K562 (cell line): Measurements from ENCODE around the gene NDST3. TPM values are rescaled to one million over a fixed set of nuclear protein-coding genes. Genes with fewer than 3 reads are reported as not detected.
A peak's percentile ranks its signal among the peaks of the same experiment; 100 is the strongest.

Experiments
- E4F1 ChIP-seq: fragments of 250-450 bp; sonication (Bioruptor Pico); IDR thresholded peaks from 2 replicates; pipeline ENCODE4 v1.5.0; 2021; ENCODE audit warnings: mild to moderate bottlenecking, borderline replicate concordance
- FOXP1 ChIP-seq: sonication (generic); formaldehyde crosslinking; IDR thresholded peaks from 2 replicates; pipeline ENCODE4 v1.8.0; 2022; ENCODE audit warnings: mild to moderate bottlenecking, missing genetic modification reagents
- GATA2 ChIP-seq: sonication (generic); formaldehyde crosslinking; IDR thresholded peaks from 2 replicates; pipeline ENCODE4 v1.4.0; 2020; ENCODE audit warnings: mild to moderate bottlenecking, missing genetic modification reagents
- HDAC8 ChIP-seq: fragments of 450-650 bp; IDR thresholded peaks from 2 replicates; pipeline ENCODE4 v1.6.1; 2016; ENCODE audit warnings: mild to moderate bottlenecking, missing genetic modification characterization, moderate library complexity, missing compliant biosample characterization
- HLTF ChIP-seq: fragments of 450-650 bp; IDR thresholded peaks from 2 replicates; pipeline ENCODE4 v1.6.1; 2016
- JUNB ChIP-seq: fragments of 450-650 bp; formaldehyde crosslinking; conservative IDR thresholded peaks from 2 replicates; pipeline ENCODE4 v1.4.0; 2020; ENCODE audit warnings: mild to moderate bottlenecking
- MAZ ChIP-seq, 2 experiments: fragments of 450-650 bp in 1 of 2; sonication (generic) in 1 of 2; formaldehyde crosslinking; IDR thresholded peaks in 1 of 2; conservative IDR thresholded peaks in 1 of 2; 2 replicates each; pipeline versions ENCODE4 v1.4.0 to v1.5.0; 2020; ENCODE audit warnings: mild to moderate bottlenecking in 1 of 2, missing genetic modification reagents in 1 of 2
- MNT ChIP-seq, 2 experiments: fragments of 450-650 bp; conservative IDR thresholded peaks; 2 replicates each; pipeline ENCODE4 v1.6.1; 2017; ENCODE audit warnings: mild to moderate bottlenecking in 2 of 2, moderate library complexity in 2 of 2
- MYBL2 ChIP-seq, 2 experiments: fragments of 450-650 bp in 1 of 2; sonication (generic) in 1 of 2; formaldehyde crosslinking in 1 of 2; IDR thresholded peaks; 2 replicates each; pipeline versions ENCODE4 v1.6.1 to v1.8.1; 2017 to 2022; ENCODE audit warnings: borderline replicate concordance in 1 of 2, inconsistent platforms in 1 of 2, low read depth in 1 of 2, mild to moderate bottlenecking in 1 of 2, missing genetic modification reagents in 1 of 2, moderate library complexity in 1 of 2
- NCOA2 ChIP-seq, 2 experiments: fragments of 450-650 bp; IDR thresholded peaks; 2 replicates each; pipeline ENCODE4 v1.6.1; 2018; ENCODE audit warnings: mild to moderate bottlenecking in 2 of 2, moderate library complexity in 1 of 2; ENCODE audit not compliant: partially characterized antibody in 2 of 2
- SMARCE1 ChIP-seq: fragments of 450-650 bp; IDR thresholded peaks from 2 replicates; pipeline ENCODE4 v1.7.1; 2016; ENCODE audit warnings: mild to moderate bottlenecking
- TFAM ChIP-seq: fragments of 250-450 bp; sonication (Bioruptor Pico); conservative IDR thresholded peaks from 2 replicates; pipeline ENCODE4 v1.5.0; 2021; ENCODE audit warnings: mild to moderate bottlenecking, moderate library complexity
- TRIM28 ChIP-seq: fragments of 450-650 bp; IDR thresholded peaks from 2 replicates; pipeline ENCODE4 v1.6.1; 2017
- U2AF1 ChIP-seq: fragments of 200-400 bp; formaldehyde crosslinking; optimal IDR thresholded peaks from 2 replicates; pipeline ENCODE3; 2017; ENCODE audit warnings: mild to moderate bottlenecking, low read depth, low read length, moderate library complexity
- WHSC1 ChIP-seq: IDR thresholded peaks from one replicate; pipeline ENCODE4 v1.6.1; 2012; ENCODE audit warnings: low read length, control low read depth, inconsistent platforms
- ZBTB17 ChIP-seq: fragments of 450-650 bp; formaldehyde crosslinking; IDR thresholded peaks from 2 replicates; pipeline ENCODE4 v1.4.0; 2020; ENCODE audit warnings: mild to moderate bottlenecking
- ZNF347 ChIP-seq: fragments of 450-650 bp; formaldehyde crosslinking; IDR thresholded peaks from 2 replicates; pipeline ENCODE4 v1.4.0; 2020; ENCODE audit warnings: low read depth, mild to moderate bottlenecking, moderate library complexity
- ZNF445 ChIP-seq: fragments of 250-450 bp; sonication (Bioruptor Pico); IDR thresholded peaks from 2 replicates; pipeline ENCODE4 v1.4.0; 2020; ENCODE audit warnings: low read depth, mild to moderate bottlenecking, moderate library complexity
- polyA plus RNA-seq, 8 experiments: library from polyadenylated mRNA; depleted of rRNA in 4 of 8; stranded (reverse) in 5 of 8; unstranded in 3 of 8; fragments of >200 nt; fragmentation: Nextera tagmentation in 2 of 8; fragmentation: Illumina TruSeq in 1 of 8; extraction: Ambion mirVana in 2 of 8; extraction: Trizol in 1 of 8; gene quantifications; 2 replicates each; pipeline versions ENCODE4 v1.2.1 to v1.2.3, GENCODE V29; 2011 to 2014; ENCODE audit warnings: inconsistent platforms in 1 of 8, missing spikeins in 1 of 8
- total RNA-seq, 7 experiments: library from RNA; depleted of rRNA in 6 of 7; stranded (reverse); fragments of >200 nt in 6 of 7; fragmentation: Illumina TruSeq in 2 of 7; extraction: Trizol in 2 of 7; gene quantifications; 2 replicates each; pipeline versions ENCODE4 v1.2.1 to v1.2.3, GENCODE V29; 2011 to 2021; ENCODE audit warnings: low replicate concordance in 1 of 7
- TF ChIP-seq, protein P1 (sequence below): sonication (generic); formaldehyde crosslinking; IDR thresholded peaks from 2 replicates; pipeline ENCODE4 v1.9.0; 2022; ENCODE audit warnings: mild to moderate bottlenecking, missing genetic modification reagents
- TF ChIP-seq, protein P2 (sequence below): fragments of 450-650 bp; IDR thresholded peaks from 2 replicates; pipeline ENCODE4 v1.6.1; 2016; ENCODE audit warnings: mild to moderate bottlenecking

The NDST3 gene
- total and polyA plus RNA-seq, 9 of the 15 experiments (the other 6 are each of a cell fraction or from before 2014, with no cell fraction given), result not detected

- TF ChIP-seq SMARCE1 (no peak), MNT (conservative IDR thresholded peaks at IDR 0.05) (peak; percentile 94), JUNB (CRISPR knock-in tag) (no peak), GATA2 (CRISPR knock-in tag) (no peak), FOXP1 (no peak; the same call in 1 of the 2 replicates), HLTF (peak; percentile 82; the same call in 1 of the 2 replicates), ZBTB17 (CRISPR knock-in tag) (0 out of 2 replicates have a peak, but pooled peaks have one; percentile 45), NCOA2 (IDR thresholded peaks at IDR 0.05; ENCODE audit: partially characterized antibody in 2 of 2) (no peak), ZNF347 (CRISPR knock-in tag) (no peak), WHSC1 (no peak), U2AF1 (no peak), MAZ (CRISPR knock-in tag; conservative IDR thresholded peaks at IDR 0.05 in 1 of 2, IDR thresholded peaks at IDR 0.05 in 1 of 2) (peak; percentile 73 to 80), TFAM (CRISPR knock-in tag) (no peak), HDAC8 (tag) (no peak), ZNF445 (CRISPR knock-in tag) (no peak), E4F1 (no peak), MYBL2 (IDR thresholded peaks at IDR 0.05; ENCODE audit: low read depth) (no peak), MYBL2 (CRISPR knock-in tag; IDR thresholded peaks at IDR 0.05; ENCODE audit: borderline replicate concordance) (no peak), TRIM28 (no peak)
- TF ChIP-seq, protein P1, sequence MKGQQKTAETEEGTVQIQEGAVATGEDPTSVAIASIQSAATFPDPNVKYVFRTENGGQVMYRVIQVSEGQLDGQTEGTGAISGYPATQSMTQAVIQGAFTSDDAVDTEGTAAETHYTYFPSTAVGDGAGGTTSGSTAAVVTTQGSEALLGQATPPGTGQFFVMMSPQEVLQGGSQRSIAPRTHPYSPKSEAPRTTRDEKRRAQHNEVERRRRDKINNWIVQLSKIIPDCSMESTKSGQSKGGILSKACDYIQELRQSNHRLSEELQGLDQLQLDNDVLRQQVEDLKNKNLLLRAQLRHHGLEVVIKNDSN, result peak; percentile 76
- TF ChIP-seq, protein P2, sequence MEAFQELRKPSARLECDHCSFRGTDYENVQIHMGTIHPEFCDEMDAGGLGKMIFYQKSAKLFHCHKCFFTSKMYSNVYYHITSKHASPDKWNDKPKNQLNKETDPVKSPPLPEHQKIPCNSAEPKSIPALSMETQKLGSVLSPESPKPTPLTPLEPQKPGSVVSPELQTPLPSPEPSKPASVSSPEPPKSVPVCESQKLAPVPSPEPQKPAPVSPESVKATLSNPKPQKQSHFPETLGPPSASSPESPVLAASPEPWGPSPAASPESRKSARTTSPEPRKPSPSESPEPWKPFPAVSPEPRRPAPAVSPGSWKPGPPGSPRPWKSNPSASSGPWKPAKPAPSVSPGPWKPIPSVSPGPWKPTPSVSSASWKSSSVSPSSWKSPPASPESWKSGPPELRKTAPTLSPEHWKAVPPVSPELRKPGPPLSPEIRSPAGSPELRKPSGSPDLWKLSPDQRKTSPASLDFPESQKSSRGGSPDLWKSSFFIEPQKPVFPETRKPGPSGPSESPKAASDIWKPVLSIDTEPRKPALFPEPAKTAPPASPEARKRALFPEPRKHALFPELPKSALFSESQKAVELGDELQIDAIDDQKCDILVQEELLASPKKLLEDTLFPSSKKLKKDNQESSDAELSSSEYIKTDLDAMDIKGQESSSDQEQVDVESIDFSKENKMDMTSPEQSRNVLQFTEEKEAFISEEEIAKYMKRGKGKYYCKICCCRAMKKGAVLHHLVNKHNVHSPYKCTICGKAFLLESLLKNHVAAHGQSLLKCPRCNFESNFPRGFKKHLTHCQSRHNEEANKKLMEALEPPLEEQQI, result 0 out of 2 replicates have a peak, but pooled peaks have one; percentile 14
Measured at GRCh38 chr4:118278473-118279274, 244.4 kb downstream of the NDST3 start (continued).
